PC-9 (cell line): ENCODE data around the gene CRYBG1. TPM values are rescaled to one million over a fixed set of nuclear protein-coding genes. Genes with fewer than 3 reads are reported as not detected.

Experiments used
- BruUV-seq: library from RNA; stranded (reverse); fragments of 400-500 nt; replicated peaks from 2 replicates; lab custom pipeline; 2021; lab: Mats Ljungman, UMichigan
- CTCF ChIA-PET: fragments of 300-600 bp; sonication (Branson Sonifier 250); formaldehyde crosslinking; loops from one replicate; lab custom pipeline; 2022; ENCODE audit warnings: antibody characterized with exemption; lab: Charles Lee
- POLR2A ChIA-PET: fragments of 300-600 bp; sonication (Branson Sonifier 250); formaldehyde crosslinking; loops from one replicate; lab custom pipeline; 2022; ENCODE audit warnings: antibody characterized with exemption; ENCODE audit not compliant: unreplicated experiment; lab: Charles Lee
- DNase-seq, 2 experiments: peaks; one replicate each; pipeline versions ENCODE4 v3.0.0 to v3.0.0-alpha.2; 2015 to 2022; ENCODE audit warnings: mixed read lengths in 1 of 2
- H2AFZ ChIP-seq: fragments of 200-600 bp; sonication (generic); 2 replicates; pipeline ENCODE4 v1.8.1; 2017; ENCODE audit warnings: antibody characterized with exemption
- H3F3A ChIP-seq: fragments of 200-600 bp; sonication (generic); 2 replicates; pipeline ENCODE4 v1.8.1; 2017; ENCODE audit warnings: antibody characterized with exemption, mild to moderate bottlenecking, low read depth; ENCODE audit not compliant: insufficient read depth
- H3K27ac ChIP-seq: fragments of 200-600 bp; sonication (generic); 2 replicates; pipeline ENCODE4 v1.6.1; 2016; ENCODE audit warnings: mixed run types
- H3K27me3 ChIP-seq: fragments of 200-600 bp; sonication (generic); 2 replicates; pipeline ENCODE4 v1.6.1; 2016; ENCODE audit warnings: low read depth, mixed run types; ENCODE audit not compliant: insufficient read depth
- H3K36me3 ChIP-seq: fragments of 200-600 bp; sonication (generic); 2 replicates; pipeline ENCODE4 v1.6.1; 2016; ENCODE audit warnings: low read depth, mixed run types
- H3K4me1 ChIP-seq: fragments of 200-600 bp; sonication (generic); replicated peaks from 2 replicates; pipeline ENCODE4 v1.6.1; 2016; ENCODE audit warnings: mixed run types; ENCODE audit not compliant: insufficient read depth
- H3K4me2 ChIP-seq: fragments of 200-600 bp; sonication (generic); 2 replicates; pipeline ENCODE4 v1.6.1; 2017; ENCODE audit warnings: mixed run types
- H3K4me3 ChIP-seq: fragments of 200-600 bp; sonication (generic); 2 replicates; pipeline ENCODE4 v1.6.1; 2016; ENCODE audit warnings: mixed run types
- H3K79me2 ChIP-seq: fragments of 200-600 bp; sonication (generic); 2 replicates; pipeline ENCODE4 v1.6.1; 2017; ENCODE audit warnings: low read depth, mixed run types
- H3K9me2 ChIP-seq: fragments of 200-600 bp; sonication (generic); 2 replicates; pipeline ENCODE4 v1.8.1; 2017; ENCODE audit warnings: mild to moderate bottlenecking; ENCODE audit not compliant: insufficient read depth
- H3K9me3 ChIP-seq: fragments of 200-600 bp; sonication (generic); 2 replicates; pipeline ENCODE4 v1.8.1; 2016; ENCODE audit warnings: low read depth; ENCODE audit not compliant: insufficient read depth
- H4K20me1 ChIP-seq: fragments of 200-600 bp; sonication (generic); 2 replicates; pipeline ENCODE4 v1.8.1; 2017; ENCODE audit not compliant: insufficient read depth
- EZH2 ChIP-seq: fragments of 200-600 bp; sonication (generic); IDR thresholded peaks from 2 replicates; pipeline ENCODE4 v1.8.0; 2017; ENCODE audit warnings: antibody characterized with exemption, low read depth
- intact Hi-C: fragments of 100-400 bp; cut with micrococcal nuclease; formaldehyde crosslinking; loops from one replicate; pipeline ENCODE4 v1.10.0; 2022; ENCODE audit not compliant: unreplicated experiment
- total RNA-seq: library from RNA; stranded (reverse); gene quantifications from 2 replicates; pipeline ENCODE4 v1.2.3, GENCODE V29; 2021
- TF ChIP-seq, protein P1 (sequence below): fragments of 200-600 bp; sonication (generic); conservative IDR thresholded peaks from 2 replicates; pipeline ENCODE4 v1.6.1; 2017; ENCODE audit warnings: mixed run types, antibody characterized with exemption, mild to moderate bottlenecking, moderate library complexity

The CRYBG1 gene
- total RNA-seq, 1 experiment from 2014 or later = 49.3 TPM

DNA sequence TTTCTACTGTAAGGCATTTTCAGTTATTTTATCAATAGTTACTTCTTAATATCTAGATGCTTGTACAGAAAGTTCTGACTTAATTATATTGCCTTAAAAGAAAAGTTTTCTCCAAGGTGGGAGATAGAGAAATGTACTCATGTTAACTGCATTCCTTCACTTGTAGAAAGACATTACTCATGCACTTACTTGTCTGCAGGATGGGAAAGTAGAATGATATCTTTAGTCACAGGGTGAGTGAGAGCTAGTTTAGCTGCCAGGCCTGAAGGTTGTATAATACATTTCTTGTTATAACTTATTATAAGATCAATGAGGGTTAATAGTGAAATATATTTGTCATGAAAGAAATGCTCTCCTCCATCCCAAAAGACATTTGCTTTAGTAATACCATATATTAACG lies 92.1 kb downstream of the CRYBG1 start:
- no peak for TF ChIP-seq EZH2
- TF ChIP-seq, protein P1, sequence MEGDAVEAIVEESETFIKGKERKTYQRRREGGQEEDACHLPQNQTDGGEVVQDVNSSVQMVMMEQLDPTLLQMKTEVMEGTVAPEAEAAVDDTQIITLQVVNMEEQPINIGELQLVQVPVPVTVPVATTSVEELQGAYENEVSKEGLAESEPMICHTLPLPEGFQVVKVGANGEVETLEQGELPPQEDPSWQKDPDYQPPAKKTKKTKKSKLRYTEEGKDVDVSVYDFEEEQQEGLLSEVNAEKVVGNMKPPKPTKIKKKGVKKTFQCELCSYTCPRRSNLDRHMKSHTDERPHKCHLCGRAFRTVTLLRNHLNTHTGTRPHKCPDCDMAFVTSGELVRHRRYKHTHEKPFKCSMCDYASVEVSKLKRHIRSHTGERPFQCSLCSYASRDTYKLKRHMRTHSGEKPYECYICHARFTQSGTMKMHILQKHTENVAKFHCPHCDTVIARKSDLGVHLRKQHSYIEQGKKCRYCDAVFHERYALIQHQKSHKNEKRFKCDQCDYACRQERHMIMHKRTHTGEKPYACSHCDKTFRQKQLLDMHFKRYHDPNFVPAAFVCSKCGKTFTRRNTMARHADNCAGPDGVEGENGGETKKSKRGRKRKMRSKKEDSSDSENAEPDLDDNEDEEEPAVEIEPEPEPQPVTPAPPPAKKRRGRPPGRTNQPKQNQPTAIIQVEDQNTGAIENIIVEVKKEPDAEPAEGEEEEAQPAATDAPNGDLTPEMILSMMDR = no peak
- Histone ChIP-seq H3K79me2 (no peaks in the 10 kb centered on the region), H3K27ac (no peak overlapping the region), H3K27me3 (no peaks in the 10 kb centered on the region), H3K4me3 (no peak overlapping the region), H3F3A (no peaks in the 10 kb centered on the region), H4K20me1 (no peaks in the 10 kb centered on the region), H3K4me2 (no peak overlapping the region), H3K9me2 (no peaks in the 10 kb centered on the region), H3K36me3 (no peaks in the 10 kb centered on the region), H3K4me1 (peaks cover 10% of the 10 kb centered on the region; the same call in 1 of the 2 replicates), H3K9me3 (no peaks in the 10 kb centered on the region), H2AFZ (no peak overlapping the region)
- no TSS peak for BruUV-seq
- CTCF ChIA-PET = no interaction called here
- POLR2A ChIA-PET = no interaction called here
- no peak for DNase-seq
- intact Hi-C loops = no loop called here

DNA sequence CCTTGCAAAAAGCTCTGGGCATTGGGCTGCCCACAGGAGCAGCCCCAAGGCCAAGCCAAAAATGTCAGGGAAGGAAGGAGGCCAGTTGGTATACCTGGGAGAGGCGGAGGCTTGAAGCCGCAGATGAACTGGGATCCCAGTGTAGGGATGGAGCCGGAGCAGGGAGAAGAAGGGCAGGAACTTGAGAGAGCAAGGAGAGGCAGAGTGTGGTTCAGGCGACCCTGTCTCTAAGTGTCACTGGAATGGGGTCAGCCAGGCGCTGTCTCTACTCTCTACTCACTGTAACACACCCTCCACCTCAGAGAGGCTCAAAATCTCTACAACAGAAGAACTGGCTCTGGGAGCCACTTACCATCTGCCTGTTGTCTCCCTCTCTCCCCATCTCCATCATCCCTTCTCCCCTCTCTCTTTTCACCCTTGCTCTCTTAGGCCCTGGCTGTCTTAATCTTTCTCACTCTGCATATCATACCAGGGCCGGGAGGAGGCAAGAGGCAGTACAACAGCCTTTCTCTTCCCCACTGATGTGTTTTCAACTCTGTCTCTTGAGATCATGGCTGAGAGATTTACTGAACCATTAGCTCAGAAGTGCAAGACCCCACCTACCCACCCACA lies 93.3 kb downstream of the CRYBG1 start:
- Histone ChIP-seq H3K27ac (no peak overlapping the region), H3K4me3 (no peak overlapping the region), H3K9me3 (no peaks in the 10 kb centered on the region), H3K79me2 (no peaks in the 10 kb centered on the region), H3K4me1 (peaks cover 10% of the 10 kb centered on the region; the same call in 1 of the 2 replicates), H4K20me1 (no peaks in the 10 kb centered on the region), H3K9me2 (no peaks in the 10 kb centered on the region), H3K36me3 (no peaks in the 10 kb centered on the region), H3K4me2 (no peak overlapping the region), H3K27me3 (no peaks in the 10 kb centered on the region), H3F3A (no peaks in the 10 kb centered on the region), H2AFZ (no peak overlapping the region)
- intact Hi-C loops = no loop called here
- ChIA-PET CTCF (no interaction called here), POLR2A (interaction anchor here (0.6 kb wide), 1 partner anchor 226 kb away, joined by 8 read pairs; no protein-coding TSS in a partner anchor)
- BruUV-seq = no TSS peak
- no peak for TF ChIP-seq EZH2
- TF ChIP-seq, protein P1 = no peak
- DNase-seq = no peak

DNA sequence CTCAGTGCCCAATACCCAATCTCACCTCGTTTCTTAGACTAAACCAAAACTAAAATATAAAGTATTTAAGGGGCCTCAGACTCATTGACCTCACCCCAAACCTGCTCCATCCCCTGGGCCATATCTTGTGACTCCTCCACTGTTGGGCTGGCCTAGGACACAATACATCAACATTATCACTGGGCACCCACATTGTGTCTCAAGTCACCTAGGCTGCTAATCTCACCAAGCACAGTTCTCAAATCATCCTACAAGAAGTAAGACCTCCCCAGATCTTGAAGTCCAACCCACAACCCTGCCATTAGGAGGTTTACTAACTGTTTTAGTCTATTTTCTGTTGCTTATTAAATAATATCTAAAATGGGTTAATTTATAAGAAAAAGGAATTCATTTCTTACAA lies 96.2 kb downstream of the CRYBG1 start:
- intact Hi-C loops = no loop called here
- H3K27me3 ChIP-seq = no peaks in the 10 kb centered on the region
- CTCF ChIA-PET = no interaction called here
- no TSS peak for BruUV-seq
- no peaks in the 10 kb centered on the region for H3K79me2 ChIP-seq
- H3K27ac ChIP-seq = no peak overlapping the region
- no peaks in the 10 kb centered on the region for H3K36me3 ChIP-seq
- POLR2A ChIA-PET = no interaction called here
- H3K4me3 ChIP-seq = no peak overlapping the region
- no peaks in the 10 kb centered on the region for H4K20me1 ChIP-seq
- no peak overlapping the region for H2AFZ ChIP-seq
- no peaks in the 10 kb centered on the region for H3F3A ChIP-seq
- no peaks in the 10 kb centered on the region for H3K9me2 ChIP-seq
- H3K4me2 ChIP-seq = no peak overlapping the region
- no peak for DNase-seq
- H3K9me3 ChIP-seq = no peaks in the 10 kb centered on the region
- H3K4me1 ChIP-seq = no peaks in the 10 kb centered on the region
- TF ChIP-seq, protein P1 = no peak
- TF ChIP-seq EZH2 = no peak
